ENCODE results near the gene CAPG. TPM values are rescaled to one million over a fixed set of nuclear protein-coding genes. Genes with fewer than 3 reads are reported as not detected.

CAPG gene
- total RNA-seq, 1 donor from 2014 or later = 3.5 TPM

GRCh38 chr2:85394976-85395375, 15.2 kb downstream of the CAPG start:
- DNase-seq = no peak
- no peak overlapping the region for H3K4me3 ChIP-seq
- H3K27ac ChIP-seq (replicated peaks) = no peak overlapping the region
- H3K9me3 ChIP-seq (replicated peaks) = no peaks in the 10 kb centered on the region
- peaks cover 10% of the 10 kb centered on the region for H3K36me3 ChIP-seq
- H3K4me1 ChIP-seq = no peaks in the 10 kb centered on the region
- intact Hi-C loops (cut with micrococcal nuclease) = no loop called here
- TF ChIP-seq CTCF (IDR thresholded peaks at IDR 0.05; ENCODE audit: borderline replicate concordance) = no peak
- no peaks in the 10 kb centered on the region for H3K27me3 ChIP-seq (ENCODE audit: low read depth)

- Histone ChIP-seq H3K27me3 (ENCODE audit: low read depth) (no peaks in the 10 kb centered on the region), H3K27ac (replicated peaks) (no peak overlapping the region), H3K4me1 (no peaks in the 10 kb centered on the region), H3K9me3 (replicated peaks) (no peaks in the 10 kb centered on the region), H3K36me3 (peaks cover 16% of the 10 kb centered on the region), H3K4me3 (no peak overlapping the region)
- no peak for DNase-seq
- TF ChIP-seq CTCF (IDR thresholded peaks at IDR 0.05; ENCODE audit: borderline replicate concordance) = no peak
- intact Hi-C loops (cut with micrococcal nuclease) = no loop called here
Measured at GRCh38 chr2:85394261-85394681, 15.9 kb downstream of the CAPG start.

- Histone ChIP-seq H3K4me3 (no peak overlapping the region), H3K27me3 (ENCODE audit: low read depth) (no peaks in the 10 kb centered on the region), H3K9me3 (replicated peaks) (no peaks in the 10 kb centered on the region), H3K36me3 (peaks cover 21% of the 10 kb centered on the region), H3K4me1 (no peaks in the 10 kb centered on the region), H3K27ac (replicated peaks) (no peak overlapping the region)
- no peak for DNase-seq
- TF ChIP-seq CTCF (IDR thresholded peaks at IDR 0.05; ENCODE audit: borderline replicate concordance) = no peak
- intact Hi-C loops (cut with micrococcal nuclease) = no loop called here
Measured at GRCh38 chr2:85393836-85394235, 16.3 kb downstream of the CAPG start.

- peak; percentile 61 for TF ChIP-seq CTCF (IDR thresholded peaks at IDR 0.05; ENCODE audit: borderline replicate concordance)
- peaks cover 47% of the 10 kb centered on the region for H3K36me3 ChIP-seq
Measured at GRCh38 chr2:85390941-85391669, 19.1 kb downstream of the CAPG start.

GRCh38 chr2:85388878-85389538, 21.2 kb downstream of the CAPG start:
- H3K4me1 ChIP-seq = no peaks in the 10 kb centered on the region
- no peak overlapping the region for H3K4me3 ChIP-seq
- H3K27me3 ChIP-seq (ENCODE audit: low read depth) = no peaks in the 10 kb centered on the region
- H3K27ac ChIP-seq (replicated peaks) = no peak overlapping the region
- peaks cover 65% of the 10 kb centered on the region for H3K36me3 ChIP-seq
- intact Hi-C loops (cut with micrococcal nuclease) = no loop called here
- no peaks in the 10 kb centered on the region for H3K9me3 ChIP-seq (replicated peaks)
- DNase-seq = no peak
- TF ChIP-seq CTCF (IDR thresholded peaks at IDR 0.05; ENCODE audit: borderline replicate concordance) = no peak

More at GRCh38 chr2:85390941-85391669, 19.1 kb downstream of the CAPG start:
- no peaks in the 10 kb centered on the region for H3K27me3 ChIP-seq (ENCODE audit: low read depth)
- H3K4me1 ChIP-seq = no peaks in the 10 kb centered on the region
- H3K9me3 ChIP-seq (replicated peaks) = no peaks in the 10 kb centered on the region
- no peak overlapping the region for H3K4me3 ChIP-seq
- DNase-seq = peak; percentile 47
- no peak overlapping the region for H3K27ac ChIP-seq (replicated peaks)
- intact Hi-C loops (cut with micrococcal nuclease) = no loop called here

Measured in left ventricle myocardium inferior (tissue), 1 donor.